Mesenchymal stem cell (in vitro differentiated cells and primary cell): Measurements from ENCODE around the gene HIGD1C. TPM values are rescaled to one million over a fixed set of nuclear protein-coding genes. Genes with fewer than 3 reads are reported as not detected.

Source experiments
- DNase-seq: peaks from one replicate; pipeline ENCODE4 v3.0.0-alpha.2; 2013
- H2AFZ ChIP-seq: one replicate; pipeline ENCODE4 v1.6.1; 2013; ENCODE audit warnings: low read depth, mild to moderate bottlenecking, control low read depth, inconsistent platforms, low read length, moderate library complexity
- H2AK5ac ChIP-seq: 2 replicates; pipeline ENCODE4 v1.6.1; 2013; ENCODE audit warnings: low read length, moderate library complexity, mild to moderate bottlenecking, inconsistent platforms; ENCODE audit not compliant: severe bottlenecking
- H2BK120ac ChIP-seq: one replicate; pipeline ENCODE4 v1.6.1; 2013; ENCODE audit warnings: low read depth, mild to moderate bottlenecking, inconsistent platforms, low read length, moderate library complexity
- H2BK12ac ChIP-seq, 2 experiments: one replicate each; pipeline ENCODE4 v1.6.1; 2013; ENCODE audit warnings: inconsistent platforms in 2 of 2, low read length in 2 of 2, mild to moderate bottlenecking in 2 of 2, moderate library complexity in 2 of 2, control low read depth in 1 of 2
- H2BK15ac ChIP-seq: one replicate; pipeline ENCODE4 v1.6.1; 2013; ENCODE audit warnings: mild to moderate bottlenecking, low read depth, inconsistent platforms; ENCODE audit not compliant: poor library complexity, severe bottlenecking
- H2BK5ac ChIP-seq: 2 replicates; pipeline ENCODE4 v1.6.1; 2013; ENCODE audit warnings: low read depth, mild to moderate bottlenecking, low read length, control low read depth, inconsistent platforms; ENCODE audit not compliant: poor library complexity, severe bottlenecking
- H3K14ac ChIP-seq, 2 experiments: one replicate each; pipeline ENCODE4 v1.6.1; 2013; ENCODE audit warnings: inconsistent platforms in 2 of 2, low read length in 2 of 2, control low read depth in 1 of 2, mild to moderate bottlenecking in 1 of 2, moderate library complexity in 1 of 2
- H3K18ac ChIP-seq, 2 experiments: one replicate each; pipeline ENCODE4 v1.6.1; 2013; ENCODE audit warnings: inconsistent platforms in 2 of 2, low read length in 2 of 2, control low read depth in 1 of 2, low read depth in 1 of 2, mild to moderate bottlenecking in 1 of 2
- H3K23ac ChIP-seq, 2 experiments: one replicate each; pipeline ENCODE4 v1.6.1; 2013; ENCODE audit warnings: inconsistent platforms in 2 of 2, low read length in 2 of 2, mild to moderate bottlenecking in 2 of 2, moderate library complexity in 2 of 2, control low read depth in 1 of 2
- H3K27ac ChIP-seq: 2 replicates; pipeline ENCODE4 v1.5.1; 2013; ENCODE audit warnings: mild to moderate bottlenecking, moderate library complexity, low read length, control low read depth, inconsistent platforms; ENCODE audit not compliant: poor library complexity, severe bottlenecking
- H3K27me3 ChIP-seq, 2 experiments: 2 replicates each; pipeline versions ENCODE4 v1.6.1 to v1.7.0; 2013; ENCODE audit warnings: low read length in 2 of 2, mild to moderate bottlenecking in 2 of 2, moderate library complexity in 2 of 2, control low read depth in 1 of 2, inconsistent platforms in 1 of 2; ENCODE audit not compliant: control insufficient read depth in 1 of 2, insufficient read depth in 1 of 2
- H3K36me3 ChIP-seq, 2 experiments: 2 replicates each; pipeline versions ENCODE4 v1.6.1 to v1.7.0; 2013; ENCODE audit warnings: low read length in 2 of 2, control low read depth in 1 of 2, inconsistent platforms in 1 of 2, low read depth in 1 of 2, mild to moderate bottlenecking in 1 of 2; ENCODE audit not compliant: insufficient read depth in 2 of 2, control insufficient read depth in 1 of 2
- H3K4ac ChIP-seq, 2 experiments: one replicate each; pipeline ENCODE4 v1.6.1; 2013; ENCODE audit warnings: inconsistent platforms in 2 of 2, low read length in 2 of 2, mild to moderate bottlenecking in 2 of 2, moderate library complexity in 2 of 2, control low read depth in 1 of 2, low read depth in 1 of 2
- H3K4me1 ChIP-seq: 2 replicates; pipeline ENCODE4 v1.6.1; 2013; ENCODE audit warnings: low read depth, low read length, control low read depth; ENCODE audit not compliant: control insufficient read depth, insufficient read depth
- H3K4me2 ChIP-seq: 2 replicates; pipeline ENCODE4 v1.6.1; 2013; ENCODE audit warnings: low read length, mild to moderate bottlenecking, inconsistent platforms; ENCODE audit not compliant: poor library complexity, severe bottlenecking
- H3K4me3 ChIP-seq, 2 experiments: 2 replicates each; pipeline versions ENCODE4 v1.5.1 to v1.7.0; 2013; ENCODE audit warnings: low read length in 2 of 2, mild to moderate bottlenecking in 2 of 2, control low read depth in 1 of 2, low read depth in 1 of 2; ENCODE audit not compliant: insufficient read depth in 1 of 2
- H3K79me1 ChIP-seq: replicated peaks from 2 replicates; pipeline ENCODE4 v1.6.1; 2013; ENCODE audit warnings: mild to moderate bottlenecking, control low read depth, low read length, inconsistent platforms; ENCODE audit not compliant: poor library complexity, severe bottlenecking
- H3K9ac ChIP-seq: 2 replicates; pipeline ENCODE4 v1.7.0; 2013; ENCODE audit warnings: mild to moderate bottlenecking, low read length, moderate library complexity
- H3K9me3 ChIP-seq: 2 replicates; pipeline ENCODE4 v1.7.0; 2013; ENCODE audit warnings: mild to moderate bottlenecking, low read length; ENCODE audit not compliant: control insufficient read depth
- H4K8ac ChIP-seq: one replicate; pipeline ENCODE4 v1.6.1; 2013; ENCODE audit warnings: inconsistent platforms, mild to moderate bottlenecking, low read length, moderate library complexity
- H4K91ac ChIP-seq: one replicate; pipeline ENCODE4 v1.6.1; 2013; ENCODE audit warnings: mild to moderate bottlenecking, low read length, inconsistent platforms
- WGBS: methylation state at CpG from one replicate; pipeline ENCODE4 v1.1.7; 2013; ENCODE audit warnings: mixed read lengths; 5-methylcytosine and 5-hydroxymethylcytosine counted together
- small RNA-seq: library from polyadenylated mRNA; stranded (forward); fragments of <200 nt; extraction: miRNeasy Mini kit (QIAGEN cat#:217004); gene quantifications from one replicate; pipeline ENCODE3, GENCODE V24; 2013; ENCODE audit warnings: low read depth

HIGD1C gene

GRCh38 chr12:51018956-51019355, 66.6 kb downstream of the HIGD1C start:
- Histone ChIP-seq H2BK12ac (no peak overlapping the region), H4K8ac (no peak overlapping the region), H2BK5ac (no peak overlapping the region), H4K91ac (no peak overlapping the region), H2AFZ (no peak overlapping the region), H2AK5ac (no peak overlapping the region), H3K9me3 (no peaks in the 10 kb centered on the region), H2BK15ac (no peak overlapping the region), H3K14ac (no peak overlapping the region), H3K27me3 (no peaks in the 10 kb centered on the region), H3K4me3 (no peak overlapping the region), H3K36me3 (no peaks in the 10 kb centered on the region), H3K4ac (no peak overlapping the region), H3K4me2 (no peak overlapping the region), H3K79me1 (peaks cover 8% of the 10 kb centered on the region), H3K4me1 (peaks cover 4% of the 10 kb centered on the region), H2BK120ac (no peak overlapping the region), H3K9ac (no peak overlapping the region), H3K27ac (no peak overlapping the region), H3K23ac (no peak overlapping the region), H3K18ac (no peak overlapping the region)
- DNase-seq = no peak
- WGBS = 100% methylated on average over 1 of the region's 2 CpGs

- Histone ChIP-seq H2BK5ac (no peak overlapping the region), H2BK12ac (no peak overlapping the region), H3K18ac (no peak overlapping the region), H3K4me3 (no peak overlapping the region), H3K27ac (no peak overlapping the region), H2AK5ac (no peak overlapping the region), H2BK120ac (no peak overlapping the region), H3K9me3 (no peaks in the 10 kb centered on the region), H4K8ac (no peak overlapping the region), H3K4me2 (no peak overlapping the region), H4K91ac (no peak overlapping the region), H3K9ac (no peak overlapping the region), H3K36me3 (no peaks in the 10 kb centered on the region), H3K14ac (no peak overlapping the region), H3K79me1 (peaks cover 8% of the 10 kb centered on the region), H2AFZ (no peak overlapping the region), H3K4ac (no peak overlapping the region), H2BK15ac (no peak overlapping the region), H3K4me1 (peaks cover 8% of the 10 kb centered on the region), H3K23ac (no peak overlapping the region), H3K27me3 (no peaks in the 10 kb centered on the region)
- no CpG with 5 or more reads among the region's 2 CpGs for WGBS
- DNase-seq = no peak
These were observed 67.6 kb downstream of the HIGD1C start for GRCh38 chr12:51019927-51020326.

Small RNAs within 50 kb of the gene (small RNA-seq; reads per million reads assigned to genes)
- gene AC008121.1 (not detected), gene RF00019 (not detected), gene RNU6-87P (not detected)
